HL-60 (cell line): Measurements from ENCODE around the gene RASSF8.

Source experiments
- DNase-seq, 2 experiments: peaks; one replicate each; pipeline ENCODE4 v3.0.0-alpha.2; 2010 to 2020; ENCODE audit warnings: low read depth in 1 of 2, low spot score in 1 of 2
- H3K27ac ChIP-seq: fragments of 250-450 bp; sonication (Bioruptor Pico); replicated peaks from 2 replicates; pipeline ENCODE4 v1.5.1; 2020; ENCODE audit warnings: mild to moderate bottlenecking, moderate library complexity
- H3K27me3 ChIP-seq: fragments of 250-450 bp; sonication (Bioruptor Pico); 2 replicates; pipeline ENCODE4 v1.5.1; 2021; ENCODE audit warnings: mild to moderate bottlenecking, moderate library complexity; ENCODE audit not compliant: insufficient read depth, poor library complexity, severe bottlenecking
- H3K4me3 ChIP-seq: replicated peaks from 2 replicates; pipeline ENCODE4 v1.5.1; 2011; ENCODE audit warnings: mild to moderate bottlenecking, control low read depth, low read length; ENCODE audit not compliant: insufficient read depth
- CTCF ChIP-seq: IDR thresholded peaks from one replicate; pipeline ENCODE4 v1.5.1; 2011; ENCODE audit warnings: low read length, control low read depth, inconsistent platforms; ENCODE audit not compliant: insufficient read depth
- GABPA ChIP-seq: IDR thresholded peaks from 2 replicates; pipeline ENCODE4 v1.6.1; 2012; ENCODE audit warnings: low read depth
- POLR2AphosphoS5 ChIP-seq: IDR thresholded peaks from 2 replicates; pipeline ENCODE4 v1.6.1; 2012; ENCODE audit warnings: low read depth
- REST ChIP-seq: IDR thresholded peaks from 2 replicates; pipeline ENCODE4 v1.6.1; 2012; ENCODE audit warnings: low read depth; ENCODE audit not compliant: insufficient replicate concordance
- SPI1 ChIP-seq: IDR thresholded peaks from 2 replicates; pipeline ENCODE4 v1.6.1; 2012; ENCODE audit warnings: low read depth, mild to moderate bottlenecking, borderline replicate concordance

The RASSF8 gene

GRCh38 chr12:25938581-25938980 is 19.9 kb upstream of the RASSF8 start:
- DNase-seq = no peak
- TF ChIP-seq REST (no peak), SPI1 (no peak)
- no peak overlapping the region for H3K27ac ChIP-seq

DNA sequence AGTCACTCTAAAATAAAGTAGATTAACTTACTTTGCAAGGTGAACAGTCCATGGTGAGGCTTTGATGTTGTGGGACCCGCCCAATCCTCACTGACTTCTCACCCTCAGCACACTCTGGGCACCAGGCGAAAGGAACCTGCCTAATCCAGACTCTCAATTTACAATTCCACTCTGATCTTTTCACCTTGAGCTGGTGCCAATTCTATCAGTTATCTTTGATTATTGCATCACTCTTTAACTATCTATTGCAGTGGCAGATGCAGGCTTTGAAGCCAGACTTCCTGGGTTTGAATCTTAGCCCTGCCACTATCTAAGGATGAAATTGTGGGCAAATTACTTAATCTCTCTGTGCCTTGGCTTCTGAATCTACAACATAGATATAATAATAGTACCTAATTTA is 18.9 kb upstream of the RASSF8 start:
- TF ChIP-seq REST (no peak), SPI1 (no peak), CTCF (no peak), POLR2AphosphoS5 (no peak), GABPA (no peak)
- Histone ChIP-seq H3K27me3 (no peaks in the 10 kb centered on the region), H3K4me3 (no peak overlapping the region), H3K27ac (no peak overlapping the region)
- DNase-seq = no peak

More at GRCh38 chr12:25938581-25938980, 19.9 kb upstream of the RASSF8 start:
- Histone ChIP-seq H3K27me3 (no peaks in the 10 kb centered on the region), H3K4me3 (no peak overlapping the region)

- H3K27me3 ChIP-seq = no peaks in the 10 kb centered on the region
- H3K4me3 ChIP-seq = no peak overlapping the region
- no peak overlapping the region for H3K27ac ChIP-seq
- TF ChIP-seq CTCF = no peak
- no peak for TF ChIP-seq GABPA
- TF ChIP-seq POLR2AphosphoS5 = no peak
- no peak for TF ChIP-seq SPI1
- no peak for TF ChIP-seq REST
- DNase-seq = no peak
Measured at GRCh38 chr12:25940886-25941285, 17.6 kb upstream of the RASSF8 start.

DNA sequence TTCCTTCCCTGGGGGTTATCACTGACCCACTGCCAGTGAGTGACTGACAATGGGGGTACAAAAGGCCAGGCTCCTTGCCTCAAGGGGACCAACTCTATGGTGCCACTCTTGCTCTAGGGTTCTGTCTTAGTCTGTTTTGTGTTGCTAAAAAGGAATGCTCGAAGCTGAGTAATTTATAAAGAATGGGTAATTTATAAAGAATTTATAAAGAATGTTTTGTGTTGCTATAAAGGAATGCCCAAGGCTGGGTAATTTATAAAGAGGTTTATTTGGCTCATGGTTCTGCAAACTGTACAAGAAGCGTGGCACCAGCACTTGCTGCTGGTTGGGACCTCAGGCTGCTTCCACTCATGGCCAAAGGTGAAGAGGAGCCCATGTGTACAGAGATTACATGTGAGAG is 15.8 kb upstream of the RASSF8 start:
- H3K27me3 ChIP-seq = peaks cover 2% of the 10 kb centered on the region
- DNase-seq = no peak
- no peak overlapping the region for H3K27ac ChIP-seq

More for the DNA sequence above, 15.8 kb upstream of the RASSF8 start:
- TF ChIP-seq REST (no peak), POLR2AphosphoS5 (no peak), CTCF (no peak), SPI1 (no peak), GABPA (no peak)
- H3K4me3 ChIP-seq = no peak overlapping the region
